Liver (tissue), 9 donors: Measurements from ENCODE around the gene SH2D2A. TPM values are rescaled to one million over a fixed set of nuclear protein-coding genes. Genes with fewer than 3 reads are reported as not detected.

ENCODE experiments used
- DNase-seq: peaks from one replicate; pipeline ENCODE4 v3.0.0-alpha.2; 2017; ENCODE audit warnings: low spot score
- H3K27ac ChIP-seq, 2 donors: one replicate each; pipeline ENCODE4 v1.7.0; 2013; ENCODE audit warnings: inconsistent platforms in 2 of 2, low read length in 2 of 2, control low read depth in 1 of 2, low read depth in 1 of 2, mild to moderate bottlenecking in 1 of 2
- H3K27me3 ChIP-seq, 4 donors: one replicate each; pipeline versions ENCODE4 v1.6.1 to v1.7.0; 2013; ENCODE audit warnings: low read length in 3 of 4, inconsistent platforms in 1 of 4, mild to moderate bottlenecking in 1 of 4, moderate library complexity in 1 of 4; ENCODE audit not compliant: control insufficient read depth in 4 of 4, insufficient read depth in 4 of 4
- H3K36me3 ChIP-seq, 4 donors: one replicate each; pipeline versions ENCODE4 v1.6.1 to v1.7.0; 2013; ENCODE audit warnings: low read length in 3 of 4, mild to moderate bottlenecking in 3 of 4, low read depth in 1 of 4, moderate library complexity in 1 of 4; ENCODE audit not compliant: control insufficient read depth in 4 of 4, insufficient read depth in 3 of 4
- H3K4me1 ChIP-seq, 4 donors: one replicate each; pipeline versions ENCODE4 v1.6.1 to v1.7.0; 2013; ENCODE audit warnings: low read length in 3 of 4, mild to moderate bottlenecking in 3 of 4, moderate library complexity in 1 of 4; ENCODE audit not compliant: control insufficient read depth in 4 of 4, insufficient read depth in 4 of 4
- H3K4me3 ChIP-seq, 3 donors: one replicate each; pipeline versions ENCODE4 v1.6.1 to v1.7.0; 2013; ENCODE audit warnings: low read length in 3 of 3, control low read depth in 1 of 3, low read depth in 1 of 3, mild to moderate bottlenecking in 1 of 3
- H3K9ac ChIP-seq, 2 donors: one replicate each; pipeline ENCODE4 v1.7.0; 2013; ENCODE audit warnings: low read length in 2 of 2, mild to moderate bottlenecking in 2 of 2, moderate library complexity in 2 of 2, control low read depth in 1 of 2, low read depth in 1 of 2
- H3K9me3 ChIP-seq, 4 donors: one replicate each; pipeline versions ENCODE4 v1.6.1 to v1.7.0; 2013; ENCODE audit warnings: low read length in 3 of 4; ENCODE audit not compliant: control insufficient read depth in 4 of 4
- CTCF ChIP-seq: fragments of 150-350 bp; IDR thresholded peaks from 2 replicates; pipeline ENCODE4 v1.5.1; 2017; ENCODE audit warnings: improper control_type of control experiment, low read depth, low read length; ENCODE audit not compliant: missing input control
- EGR1 ChIP-seq, 2 donors: IDR thresholded peaks; 2 replicates each; pipeline ENCODE4 v1.6.1; 2016 to 2018; ENCODE audit warnings: antibody characterized with exemption in 2 of 2, low read depth in 2 of 2
- FOXA1 ChIP-seq: IDR thresholded peaks from 2 replicates; pipeline ENCODE4 v1.6.1; 2016; ENCODE audit warnings: antibody characterized with exemption
- FOXA2 ChIP-seq: IDR thresholded peaks from 2 replicates; pipeline ENCODE4 v1.6.1; 2016; ENCODE audit warnings: antibody characterized with exemption
- GABPA ChIP-seq, 2 donors: IDR thresholded peaks in 1 of 2; conservative IDR thresholded peaks in 1 of 2; 2 replicates each; pipeline ENCODE4 v1.6.1; 2016; ENCODE audit warnings: antibody characterized with exemption in 2 of 2, mild to moderate bottlenecking in 1 of 2, moderate library complexity in 1 of 2
- HNF4G ChIP-seq: IDR thresholded peaks from 2 replicates; pipeline ENCODE4 v1.6.1; 2016; ENCODE audit warnings: antibody characterized with exemption
- JUND ChIP-seq, 2 donors: IDR thresholded peaks; 2 replicates each; pipeline ENCODE4 v1.6.1; 2016; ENCODE audit warnings: antibody characterized with exemption in 2 of 2
- NR2F2 ChIP-seq: IDR thresholded peaks from 2 replicates; pipeline ENCODE4 v1.6.1; 2016; ENCODE audit warnings: antibody characterized with exemption
- RAD21 ChIP-seq, 2 donors: IDR thresholded peaks; 2 replicates each; pipeline ENCODE4 v1.6.1; 2016; ENCODE audit warnings: antibody characterized with exemption in 2 of 2, mild to moderate bottlenecking in 2 of 2
- RXRA ChIP-seq, 2 donors: IDR thresholded peaks; 2 replicates each; pipeline ENCODE4 v1.6.1; 2017 to 2018; ENCODE audit warnings: antibody characterized with exemption in 2 of 2, mild to moderate bottlenecking in 1 of 2
- SP1 ChIP-seq: IDR thresholded peaks from 2 replicates; pipeline ENCODE4 v1.6.1; 2018; ENCODE audit warnings: antibody characterized with exemption, mild to moderate bottlenecking
- TAF1 ChIP-seq: conservative IDR thresholded peaks from 2 replicates; pipeline ENCODE4 v1.6.1; 2016; ENCODE audit warnings: antibody characterized with exemption, mild to moderate bottlenecking
- ZBTB33 ChIP-seq: IDR thresholded peaks from 2 replicates; pipeline ENCODE4 v1.6.1; 2016; ENCODE audit warnings: antibody characterized with exemption
- WGBS: extraction: QIAGEN DNeasy Blood & Tissue Kit; methylation state at CpG from one replicate; pipeline ENCODE4 v1.1.7; 2013; 5-methylcytosine and 5-hydroxymethylcytosine counted together
- polyA plus RNA-seq, 2 donors: library from polyadenylated mRNA; stranded (reverse) in 1 of 2; unstranded in 1 of 2; fragments of 200-250 nt in 1 of 2; fragments of >200 nt in 1 of 2; fragmentation: Nextera tagmentation in 1 of 2; extraction: Ambion mirVana in 1 of 2; gene quantifications; one replicate each; pipeline versions ENCODE4 v1.2.1 to v1.2.3, GENCODE V29; 2013 to 2015
- total RNA-seq, 2 donors: library from RNA; depleted of rRNA; stranded (reverse); fragments of >200 nt; gene quantifications; one replicate each; pipeline ENCODE4 v1.2.3, GENCODE V29; 2014
- TF ChIP-seq, protein P1 (sequence below): IDR thresholded peaks from 2 replicates; pipeline ENCODE4 v1.6.1; 2016; ENCODE audit warnings: antibody characterized with exemption
- TF ChIP-seq, protein P2 (sequence below): IDR thresholded peaks from 2 replicates; pipeline ENCODE4 v1.6.1; 2016; ENCODE audit warnings: antibody characterized with exemption, mild to moderate bottlenecking
- TF ChIP-seq, protein P3 (sequence below): IDR thresholded peaks from 2 replicates; pipeline ENCODE4 v1.6.1; 2016; ENCODE audit warnings: antibody characterized with exemption
- donor health status: healthy.
- donor health status: healthy.
- donor health status: healthy.
- donor health status: healthy.
- donor health status: healthy.

SH2D2A gene
- total and polyA plus RNA-seq, 4 donors = 0.14 to 0.38 (median 0.24) TPM

DNA sequence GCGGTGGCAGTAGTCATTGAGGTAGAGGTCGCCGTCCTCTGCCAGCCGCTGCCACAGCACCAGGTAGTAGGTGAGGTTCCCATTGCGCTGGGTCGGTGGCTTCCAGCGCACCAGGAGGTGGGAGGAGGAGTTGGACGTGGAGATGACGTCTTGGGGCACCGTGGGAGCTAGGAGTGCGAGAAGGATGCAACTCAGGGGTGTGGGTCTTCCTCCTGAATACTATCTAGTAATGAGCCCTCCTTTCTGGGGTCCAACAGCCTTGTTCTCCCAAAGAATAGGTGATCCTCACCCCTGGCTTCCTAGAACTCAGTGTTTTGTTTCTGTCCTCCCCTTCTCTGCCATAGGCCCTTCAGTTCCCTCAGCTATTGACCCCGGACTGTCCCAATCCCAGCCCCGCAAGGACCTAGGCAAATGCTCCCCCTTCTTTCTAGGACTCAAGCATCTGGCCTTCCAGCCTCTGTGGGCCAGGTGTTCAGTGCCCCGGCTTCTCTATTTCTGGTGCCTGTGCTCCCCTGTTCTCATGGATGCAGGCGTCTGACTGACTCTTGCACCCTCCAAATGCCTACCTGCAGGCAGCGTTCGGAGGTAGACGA, 29.4 kb upstream of the SH2D2A start (continued):
- no peak for TF ChIP-seq GABPA (IDR thresholded peaks at IDR 0.05 in 1 of 2, conservative IDR thresholded peaks at IDR 0.05 in 1 of 2)
- no peak for TF ChIP-seq JUND (IDR thresholded peaks at IDR 0.05)
- no peak for TF ChIP-seq SP1

- WGBS = 14% methylated on average over 69 of the region's 69 CpGs
- Histone ChIP-seq H3K27me3 (peaks cover 0 to 9% (median 6%) of the 10 kb centered on the region in 4 donors), H3K4me3 (no peak overlapping the region), H3K9ac (no peak overlapping the region), H3K9me3 (no peaks in the 10 kb centered on the region), H3K4me1 (peaks cover 0 to 6% (median 4%) of the 10 kb centered on the region in 4 donors), H3K27ac (no peak overlapping the region), H3K36me3 (no peaks in the 10 kb centered on the region)
- TF ChIP-seq RAD21 (IDR thresholded peaks at IDR 0.05) (no peak), EGR1 (IDR thresholded peaks at IDR 0.05; ENCODE audit: low read depth in 2 of 2) (no peak), RXRA (IDR thresholded peaks at IDR 0.05) (no peak), NR2F2 (no peak)
- TF ChIP-seq, protein P1, sequence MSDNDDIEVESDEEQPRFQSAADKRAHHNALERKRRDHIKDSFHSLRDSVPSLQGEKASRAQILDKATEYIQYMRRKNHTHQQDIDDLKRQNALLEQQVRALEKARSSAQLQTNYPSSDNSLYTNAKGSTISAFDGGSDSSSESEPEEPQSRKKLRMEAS = no peak
- TF ChIP-seq, protein P2, sequence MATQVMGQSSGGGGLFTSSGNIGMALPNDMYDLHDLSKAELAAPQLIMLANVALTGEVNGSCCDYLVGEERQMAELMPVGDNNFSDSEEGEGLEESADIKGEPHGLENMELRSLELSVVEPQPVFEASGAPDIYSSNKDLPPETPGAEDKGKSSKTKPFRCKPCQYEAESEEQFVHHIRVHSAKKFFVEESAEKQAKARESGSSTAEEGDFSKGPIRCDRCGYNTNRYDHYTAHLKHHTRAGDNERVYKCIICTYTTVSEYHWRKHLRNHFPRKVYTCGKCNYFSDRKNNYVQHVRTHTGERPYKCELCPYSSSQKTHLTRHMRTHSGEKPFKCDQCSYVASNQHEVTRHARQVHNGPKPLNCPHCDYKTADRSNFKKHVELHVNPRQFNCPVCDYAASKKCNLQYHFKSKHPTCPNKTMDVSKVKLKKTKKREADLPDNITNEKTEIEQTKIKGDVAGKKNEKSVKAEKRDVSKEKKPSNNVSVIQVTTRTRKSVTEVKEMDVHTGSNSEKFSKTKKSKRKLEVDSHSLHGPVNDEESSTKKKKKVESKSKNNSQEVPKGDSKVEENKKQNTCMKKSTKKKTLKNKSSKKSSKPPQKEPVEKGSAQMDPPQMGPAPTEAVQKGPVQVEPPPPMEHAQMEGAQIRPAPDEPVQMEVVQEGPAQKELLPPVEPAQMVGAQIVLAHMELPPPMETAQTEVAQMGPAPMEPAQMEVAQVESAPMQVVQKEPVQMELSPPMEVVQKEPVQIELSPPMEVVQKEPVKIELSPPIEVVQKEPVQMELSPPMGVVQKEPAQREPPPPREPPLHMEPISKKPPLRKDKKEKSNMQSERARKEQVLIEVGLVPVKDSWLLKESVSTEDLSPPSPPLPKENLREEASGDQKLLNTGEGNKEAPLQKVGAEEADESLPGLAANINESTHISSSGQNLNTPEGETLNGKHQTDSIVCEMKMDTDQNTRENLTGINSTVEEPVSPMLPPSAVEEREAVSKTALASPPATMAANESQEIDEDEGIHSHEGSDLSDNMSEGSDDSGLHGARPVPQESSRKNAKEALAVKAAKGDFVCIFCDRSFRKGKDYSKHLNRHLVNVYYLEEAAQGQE = no peak
- DNase-seq = no peak
These were observed 28.7 kb upstream of the SH2D2A start for GRCh38 chr1:156845055-156845952.

GRCh38 chr1:156844638-156845037, 28.0 kb upstream of the SH2D2A start:
- Histone ChIP-seq H3K4me1 (peaks cover 0 to 6% (median 4%) of the 10 kb centered on the region in 4 donors), H3K9ac (no peak overlapping the region), H3K27ac (no peak overlapping the region), H3K36me3 (no peaks in the 10 kb centered on the region), H3K9me3 (no peaks in the 10 kb centered on the region), H3K4me3 (no peak overlapping the region), H3K27me3 (peaks cover 0 to 9% (median 7%) of the 10 kb centered on the region in 4 donors)
- no peak for DNase-seq
- 26% methylated on average over 14 of the region's 14 CpGs for WGBS
- TF ChIP-seq, protein P1 = no peak
- no peak for TF ChIP-seq SP1
- TF ChIP-seq ZBTB33 = no peak
- TF ChIP-seq TAF1 = no peak
- no peak for TF ChIP-seq RXRA (IDR thresholded peaks at IDR 0.05)
- TF ChIP-seq, protein P2 = no peak
- no peak for TF ChIP-seq FOXA1
- TF ChIP-seq, protein P3, sequence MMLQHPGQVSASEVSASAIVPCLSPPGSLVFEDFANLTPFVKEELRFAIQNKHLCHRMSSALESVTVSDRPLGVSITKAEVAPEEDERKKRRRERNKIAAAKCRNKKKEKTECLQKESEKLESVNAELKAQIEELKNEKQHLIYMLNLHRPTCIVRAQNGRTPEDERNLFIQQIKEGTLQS = no peak
- TF ChIP-seq GABPA (IDR thresholded peaks at IDR 0.05 in 1 of 2, conservative IDR thresholded peaks at IDR 0.05 in 1 of 2) = no peak
- TF ChIP-seq CTCF = no peak
- no peak for TF ChIP-seq JUND (IDR thresholded peaks at IDR 0.05)
- no peak for TF ChIP-seq HNF4G
- no peak for TF ChIP-seq FOXA2
- no peak for TF ChIP-seq NR2F2
